A549 (cell line): ENCODE data around the gene MED23. TPM values are rescaled to one million over a fixed set of nuclear protein-coding genes. Genes with fewer than 3 reads are reported as not detected.

Source experiments
- ATAC-seq, 2 experiments: fragments of 200-7000 bp in 1 of 2; fragments of >200 bp in 1 of 2; cut with Nextera tagmentation in 1 of 2; cut with Tn5 transposase in 1 of 2; 3 replicates each; pipeline versions ENCODE4 v1.8.0 to v1.9.1; 2018 to 2020; ENCODE audit warnings: mild to moderate bottlenecking in 1 of 2, moderate library complexity in 1 of 2
- CTCF ChIA-PET: fragments of 300-600 bp; sonication (Branson Sonifier 250); formaldehyde crosslinking; extraction: SDS; loops from one replicate; lab custom pipeline; 2021; ENCODE audit warnings: antibody characterized with exemption, inconsistent platforms; lab: Yijun Ruan, JAX
- POLR2A ChIA-PET: fragments of 350-600 bp; formaldehyde crosslinking; extraction: SDS; loops from one replicate; lab custom pipeline; 2021; ENCODE audit warnings: antibody characterized with exemption, inconsistent platforms; lab: Yijun Ruan, JAX
- DNase-seq, 2 experiments: peaks; one replicate each; pipeline versions ENCODE4 v3.0.0 to v3.0.0-alpha.2; 2011 to 2016; ENCODE audit warnings: low read depth in 1 of 2, low spot score in 1 of 2
- FAIRE-seq: peaks from 2 replicates; lab custom pipeline; 2011; peaks lifted over from hg19 to GRCh38; lab: Jason Lieb, UNC
- H3K27ac ChIP-seq, 2 experiments: fragments of >200 bp; sonication (Bioruptor Twin); formaldehyde crosslinking; 3 replicates each; pipeline ENCODE4 v1.5.1; 2016 to 2017
- H3K4me1 ChIP-seq: fragments of >200 bp; sonication (Bioruptor Twin); formaldehyde crosslinking; 3 replicates; pipeline ENCODE4 v1.6.1; 2016
- H3K4me2 ChIP-seq: fragments of >200 bp; sonication (Bioruptor Twin); formaldehyde crosslinking; 3 replicates; pipeline ENCODE4 v1.6.1; 2016
- H3K4me3 ChIP-seq: fragments of >200 bp; sonication (Bioruptor Twin); formaldehyde crosslinking; 3 replicates; pipeline ENCODE4 v1.5.1; 2016
- H3K9me3 ChIP-seq: fragments of >200 bp; sonication (Bioruptor Twin); formaldehyde crosslinking; 3 replicates; pipeline ENCODE4 v1.6.1; 2016
- CBX2 ChIP-seq: fragments of 200-600 bp; sonication (generic); IDR thresholded peaks from 2 replicates; pipeline ENCODE4 v1.6.1; 2016; ENCODE audit warnings: low read depth, mild to moderate bottlenecking, borderline replicate concordance
- CEBPB ChIP-seq, 2 experiments: fragments of >200 bp in 1 of 2; sonication (Bioruptor Twin) in 1 of 2; formaldehyde crosslinking in 1 of 2; IDR thresholded peaks; 2 replicates each; pipeline ENCODE4 v1.6.1; 2012 to 2016
- EHF ChIP-seq: fragments of 250-450 bp; sonication (Bioruptor Pico); IDR thresholded peaks from 2 replicates; pipeline ENCODE4 v1.5.0; 2020; ENCODE audit warnings: mild to moderate bottlenecking
- EHMT2 ChIP-seq: fragments of 200-600 bp; sonication (generic); IDR thresholded peaks from 2 replicates; pipeline ENCODE4 v1.6.1; 2016; ENCODE audit warnings: antibody characterized with exemption, low read depth, mild to moderate bottlenecking, moderate library complexity
- FOSB ChIP-seq: fragments of 250-450 bp; sonication (Bioruptor Pico); IDR thresholded peaks from 2 replicates; pipeline ENCODE4 v1.5.0; 2020; ENCODE audit warnings: mild to moderate bottlenecking, moderate library complexity
- FOSL2 ChIP-seq, 2 experiments: fragments of 450-650 bp in 1 of 2; fragments of >200 bp in 1 of 2; sonication (Bioruptor Twin) in 1 of 2; formaldehyde crosslinking; IDR thresholded peaks; 2 replicates each; pipeline versions ENCODE4 v1.5.0 to v1.6.1; 2016 to 2020; ENCODE audit warnings: mild to moderate bottlenecking in 1 of 2, moderate library complexity in 1 of 2
- GATA3 ChIP-seq: IDR thresholded peaks from 2 replicates; pipeline ENCODE4 v1.6.1; 2012; ENCODE audit warnings: borderline replicate concordance
- HEYL ChIP-seq: fragments of 250-450 bp; sonication (Bioruptor Pico); IDR thresholded peaks from 2 replicates; pipeline ENCODE4 v1.8.0; 2021; ENCODE audit warnings: mild to moderate bottlenecking, moderate library complexity
- HOXB5 ChIP-seq: fragments of 250-450 bp; sonication (Bioruptor Pico); IDR thresholded peaks from 2 replicates; pipeline ENCODE4 v1.5.0; 2020; ENCODE audit warnings: mild to moderate bottlenecking, moderate library complexity
- JUNB ChIP-seq: fragments of >200 bp; sonication (Bioruptor Twin); formaldehyde crosslinking; IDR thresholded peaks from 2 replicates; pipeline ENCODE4 v1.6.1; 2016
- KDM1A ChIP-seq: fragments of 200-600 bp; sonication (generic); IDR thresholded peaks from 2 replicates; pipeline ENCODE4 v1.6.1; 2016; ENCODE audit warnings: low read depth, mild to moderate bottlenecking
- KDM5A ChIP-seq: fragments of 200-600 bp; sonication (generic); IDR thresholded peaks from 2 replicates; pipeline ENCODE4 v1.6.1; 2016; ENCODE audit warnings: antibody characterized with exemption, mild to moderate bottlenecking
- MAX ChIP-seq: IDR thresholded peaks from 2 replicates; pipeline ENCODE4 v1.6.1; 2012
- MAZ ChIP-seq: fragments of 150-350 bp; IDR thresholded peaks from 2 replicates; pipeline ENCODE4 v1.6.1; 2014; ENCODE audit warnings: antibody characterized with exemption, low read depth, low read length, borderline replicate concordance
- RCOR1 ChIP-seq: fragments of 150-350 bp; IDR thresholded peaks from 2 replicates; pipeline ENCODE4 v1.6.1; 2014; ENCODE audit warnings: antibody characterized with exemption, low read length, low read depth
- RNF2 ChIP-seq: fragments of 200-600 bp; sonication (generic); IDR thresholded peaks from 2 replicates; pipeline ENCODE4 v1.6.1; 2016; ENCODE audit warnings: low read depth, mild to moderate bottlenecking, antibody characterized with exemption, moderate library complexity, borderline replicate concordance
- TP53 ChIP-seq: fragments of 250-450 bp; sonication (Bioruptor Pico); IDR thresholded peaks from 2 replicates; pipeline ENCODE4 v1.5.0; 2021; ENCODE audit warnings: mild to moderate bottlenecking, moderate library complexity
- ZC3H11A ChIP-seq: fragments of 450-650 bp; IDR thresholded peaks from 2 replicates; pipeline ENCODE4 v1.6.1; 2014; ENCODE audit warnings: antibody characterized with exemption, mild to moderate bottlenecking
- ZSCAN20 ChIP-seq: fragments of 250-450 bp; sonication (Bioruptor Pico); IDR thresholded peaks from 2 replicates; pipeline ENCODE4 v1.8.0; 2022; ENCODE audit warnings: mild to moderate bottlenecking, moderate library complexity
- WGBS: methylation state at CpG from one replicate; pipeline ENCODE4 v1.1.6; 2017; ENCODE audit errors: missing lambda C conversion rate; 5-methylcytosine and 5-hydroxymethylcytosine counted together
- polyA plus RNA-seq, 4 experiments: library from polyadenylated mRNA; depleted of rRNA in 3 of 4; stranded (reverse); fragments of >200 nt; fragmentation: RNase III in 1 of 4; extraction: RNeasy Plus Mini Kit Qiagen cat#74134 plus additional on column Dnase treatment in 1 of 4; gene quantifications; 2 replicates in 3 of 4; 3 replicates in 1 of 4; pipeline ENCODE4 v1.2.3, GENCODE V29; 2011 to 2017
- TF ChIP-seq, protein P1 (sequence below): fragments of 450-650 bp; IDR thresholded peaks from 2 replicates; pipeline ENCODE4 v1.6.1; 2014; ENCODE audit warnings: antibody characterized with exemption
- TF ChIP-seq, protein P2 (sequence below): fragments of >200 bp; sonication (Bioruptor Twin); formaldehyde crosslinking; IDR thresholded peaks from 3 replicates; pipeline ENCODE4 v1.6.1; 2016
- TF ChIP-seq, protein P3 (sequence below): fragments of 200-600 bp; sonication (generic); IDR thresholded peaks from 2 replicates; pipeline ENCODE4 v1.6.1; 2016; ENCODE audit warnings: antibody characterized with exemption, mild to moderate bottlenecking, moderate library complexity
- TF ChIP-seq, protein P4 (sequence below): fragments of 250-450 bp; sonication (Bioruptor Pico); IDR thresholded peaks from 2 replicates; pipeline ENCODE4 v1.5.0; 2020; ENCODE audit warnings: low read depth, mild to moderate bottlenecking, moderate library complexity

MED23 gene
- polyA plus RNA-seq, 2 of the 4 experiments (the other 2 are of a cell fraction): 7.6 to 23.1 TPM

- Histone ChIP-seq H3K9me3 (no peaks in the 10 kb centered on the region), H3K27ac (no peak overlapping the region), H3K4me1 (peaks cover 3% of the 10 kb centered on the region; the same call in 1 of the 3 replicates)
- no peak for TF ChIP-seq KDM5A
- no peak for TF ChIP-seq MAX
- TF ChIP-seq, protein P1, sequence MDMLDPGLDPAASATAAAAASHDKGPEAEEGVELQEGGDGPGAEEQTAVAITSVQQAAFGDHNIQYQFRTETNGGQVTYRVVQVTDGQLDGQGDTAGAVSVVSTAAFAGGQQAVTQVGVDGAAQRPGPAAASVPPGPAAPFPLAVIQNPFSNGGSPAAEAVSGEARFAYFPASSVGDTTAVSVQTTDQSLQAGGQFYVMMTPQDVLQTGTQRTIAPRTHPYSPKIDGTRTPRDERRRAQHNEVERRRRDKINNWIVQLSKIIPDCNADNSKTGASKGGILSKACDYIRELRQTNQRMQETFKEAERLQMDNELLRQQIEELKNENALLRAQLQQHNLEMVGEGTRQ: no peak
- TF ChIP-seq JUNB: no peak
- TF ChIP-seq GATA3: no peak
- TF ChIP-seq HEYL: no peak
- TF ChIP-seq, all 56 proteins: peak for 0
- H3K4me2 ChIP-seq: no peak overlapping the region
- ChIA-PET CTCF (no interaction called here), POLR2A (no interaction called here)
- ATAC-seq (no peak), DNase-seq (no peak), FAIRE-seq (no peak)
- WGBS: 87% methylated on average over 2 of the region's 2 CpGs
- H3K4me3 ChIP-seq: no peak overlapping the region
Observed at GRCh38 chr6:131655951-131656350, 27.9 kb upstream of the MED23 start.

- ChIA-PET CTCF (no interaction called here), POLR2A (no interaction called here)
- H3K9me3 ChIP-seq: no peaks in the 10 kb centered on the region
- DNase-seq: no peak
- H3K27ac ChIP-seq: no peak overlapping the region
- H3K4me2 ChIP-seq: no peak overlapping the region
- no peak for ATAC-seq
- TF ChIP-seq KDM1A (no peak), FOSB (CRISPR knock-in tag) (no peak), CBX2 (no peak), HOXB5 (CRISPR knock-in tag) (no peak), MAZ (no peak), EHMT2 (no peak), ZSCAN20 (no peak), KDM5A (no peak), ZC3H11A (no peak), EHF (CRISPR knock-in tag) (no peak)
- TF ChIP-seq, protein P1: no peak
- H3K4me3 ChIP-seq: no peak overlapping the region
- 61% methylated on average over 3 of the region's 3 CpGs for WGBS
- FAIRE-seq: no peak
- peaks cover 3% of the 10 kb centered on the region; the same call in 1 of the 3 replicates for H3K4me1 ChIP-seq
Observed at GRCh38 chr6:131655387-131655786, 27.3 kb upstream of the MED23 start.

GRCh38 chr6:131654326-131654725 is 26.3 kb upstream of the MED23 start:
- POLR2A ChIA-PET: no interaction called here
- Histone ChIP-seq H3K4me1 (peaks cover 3% of the 10 kb centered on the region; the same call in 1 of the 3 replicates), H3K27ac (no peak overlapping the region), H3K9me3 (no peaks in the 10 kb centered on the region), H3K4me2 (no peak overlapping the region), H3K4me3 (no peak overlapping the region)
- CTCF ChIA-PET: interaction anchor here (1.2 kb wide), 1 partner anchor 14 kb away, joined by 3 read pairs; no protein-coding TSS in a partner anchor
- 53% methylated on average over 3 of the region's 3 CpGs for WGBS
- FAIRE-seq (no peak), ATAC-seq (no peak), DNase-seq (no peak)
- TF ChIP-seq, protein P2, sequence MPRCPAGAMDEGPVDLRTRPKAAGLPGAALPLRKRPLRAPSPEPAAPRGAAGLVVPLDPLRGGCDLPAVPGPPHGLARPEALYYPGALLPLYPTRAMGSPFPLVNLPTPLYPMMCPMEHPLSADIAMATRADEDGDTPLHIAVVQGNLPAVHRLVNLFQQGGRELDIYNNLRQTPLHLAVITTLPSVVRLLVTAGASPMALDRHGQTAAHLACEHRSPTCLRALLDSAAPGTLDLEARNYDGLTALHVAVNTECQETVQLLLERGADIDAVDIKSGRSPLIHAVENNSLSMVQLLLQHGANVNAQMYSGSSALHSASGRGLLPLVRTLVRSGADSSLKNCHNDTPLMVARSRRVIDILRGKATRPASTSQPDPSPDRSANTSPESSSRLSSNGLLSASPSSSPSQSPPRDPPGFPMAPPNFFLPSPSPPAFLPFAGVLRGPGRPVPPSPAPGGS: no peak
- TF ChIP-seq RNF2 (no peak), TP53 (no peak), JUNB (no peak), CEBPB (IDR thresholded peaks at IDR 0.05) (no peak), RCOR1 (no peak), FOSB (CRISPR knock-in tag) (no peak), FOSL2 (IDR thresholded peaks at IDR 0.05) (no peak), FOSL2 (CRISPR knock-in tag; IDR thresholded peaks at IDR 0.05) (no peak), ZSCAN20 (no peak)
- TF ChIP-seq, protein P1: no peak
- TF ChIP-seq, protein P3, sequence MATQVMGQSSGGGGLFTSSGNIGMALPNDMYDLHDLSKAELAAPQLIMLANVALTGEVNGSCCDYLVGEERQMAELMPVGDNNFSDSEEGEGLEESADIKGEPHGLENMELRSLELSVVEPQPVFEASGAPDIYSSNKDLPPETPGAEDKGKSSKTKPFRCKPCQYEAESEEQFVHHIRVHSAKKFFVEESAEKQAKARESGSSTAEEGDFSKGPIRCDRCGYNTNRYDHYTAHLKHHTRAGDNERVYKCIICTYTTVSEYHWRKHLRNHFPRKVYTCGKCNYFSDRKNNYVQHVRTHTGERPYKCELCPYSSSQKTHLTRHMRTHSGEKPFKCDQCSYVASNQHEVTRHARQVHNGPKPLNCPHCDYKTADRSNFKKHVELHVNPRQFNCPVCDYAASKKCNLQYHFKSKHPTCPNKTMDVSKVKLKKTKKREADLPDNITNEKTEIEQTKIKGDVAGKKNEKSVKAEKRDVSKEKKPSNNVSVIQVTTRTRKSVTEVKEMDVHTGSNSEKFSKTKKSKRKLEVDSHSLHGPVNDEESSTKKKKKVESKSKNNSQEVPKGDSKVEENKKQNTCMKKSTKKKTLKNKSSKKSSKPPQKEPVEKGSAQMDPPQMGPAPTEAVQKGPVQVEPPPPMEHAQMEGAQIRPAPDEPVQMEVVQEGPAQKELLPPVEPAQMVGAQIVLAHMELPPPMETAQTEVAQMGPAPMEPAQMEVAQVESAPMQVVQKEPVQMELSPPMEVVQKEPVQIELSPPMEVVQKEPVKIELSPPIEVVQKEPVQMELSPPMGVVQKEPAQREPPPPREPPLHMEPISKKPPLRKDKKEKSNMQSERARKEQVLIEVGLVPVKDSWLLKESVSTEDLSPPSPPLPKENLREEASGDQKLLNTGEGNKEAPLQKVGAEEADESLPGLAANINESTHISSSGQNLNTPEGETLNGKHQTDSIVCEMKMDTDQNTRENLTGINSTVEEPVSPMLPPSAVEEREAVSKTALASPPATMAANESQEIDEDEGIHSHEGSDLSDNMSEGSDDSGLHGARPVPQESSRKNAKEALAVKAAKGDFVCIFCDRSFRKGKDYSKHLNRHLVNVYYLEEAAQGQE: no peak
- TF ChIP-seq, protein P4, sequence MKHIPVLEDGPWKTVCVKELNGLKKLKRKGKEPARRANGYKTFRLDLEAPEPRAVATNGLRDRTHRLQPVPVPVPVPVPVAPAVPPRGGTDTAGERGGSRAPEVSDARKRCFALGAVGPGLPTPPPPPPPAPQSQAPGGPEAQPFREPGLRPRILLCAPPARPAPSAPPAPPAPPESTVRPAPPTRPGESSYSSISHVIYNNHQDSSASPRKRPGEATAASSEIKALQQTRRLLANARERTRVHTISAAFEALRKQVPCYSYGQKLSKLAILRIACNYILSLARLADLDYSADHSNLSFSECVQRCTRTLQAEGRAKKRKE (CRISPR knock-in tag): no peak
